ENCODE measurements around the gene GOLGA6L9.
"Not testable (repeated sequence)": the region's sequence is repeated elsewhere in the genome, so short reads cannot be mapped to it uniquely, and the experiment has no call there.

Gene GOLGA6L9

GRCh38 chr15:82472269-82472982, 42.8 kb downstream of the GOLGA6L9 start:
- DNase-seq = not testable (repeated sequence)

DNA sequence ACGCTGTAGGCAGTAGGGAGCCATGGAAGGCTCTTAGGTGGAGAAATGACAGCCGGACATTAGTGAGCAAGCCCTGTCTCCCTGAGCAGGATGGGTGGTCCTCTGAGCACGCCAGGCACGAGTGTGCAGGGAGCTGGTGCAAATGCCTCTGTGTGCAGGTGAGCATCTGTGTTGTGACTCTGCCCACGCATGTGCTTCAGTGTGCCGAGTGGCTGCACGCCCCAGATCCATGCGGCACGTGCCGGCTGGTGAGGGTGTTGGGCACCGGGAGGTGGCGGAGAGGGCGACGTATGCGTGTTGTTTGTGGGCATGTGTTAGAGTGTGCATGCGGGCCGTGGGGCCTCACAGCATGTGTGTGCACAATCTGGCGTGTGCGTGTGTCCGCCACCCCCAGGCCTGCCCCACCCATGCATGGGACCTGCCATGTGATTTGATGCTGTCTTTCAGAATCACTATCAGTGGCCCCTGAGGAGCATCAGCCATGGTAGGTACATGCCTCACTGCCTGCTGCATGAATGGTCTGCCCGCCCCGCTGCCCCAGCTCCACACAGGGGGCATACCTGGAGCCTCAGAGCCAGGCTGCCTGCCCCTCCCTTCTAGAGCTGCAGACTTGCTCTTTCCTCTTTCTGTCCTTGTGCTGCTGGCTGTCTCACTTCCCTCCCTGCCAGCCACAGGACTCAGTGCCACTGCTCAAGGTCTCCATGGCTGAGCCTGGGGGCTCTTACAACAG, 45.1 kb downstream of the GOLGA6L9 start:
- not testable (repeated sequence) for DNase-seq

- DNase-seq = not testable (repeated sequence)
Measured at GRCh38 chr15:82475345-82475967, 45.8 kb downstream of the GOLGA6L9 start.

- DNase-seq = not testable (repeated sequence)
Measured at GRCh38 chr15:82476697-82477342, 47.2 kb downstream of the GOLGA6L9 start.

- DNase-seq = not testable (repeated sequence)
Measured at GRCh38 chr15:82477343-82478057, 47.9 kb downstream of the GOLGA6L9 start.

Measured in NCI-H2081 (cell line).